ENCODE results near the gene FTO. TPM values are rescaled to one million over a fixed set of nuclear protein-coding genes. Genes with fewer than 3 reads are reported as not detected.
A peak's percentile ranks its signal among the peaks of the same experiment; 100 is the strongest.

FTO gene
- polyA plus RNA-seq (2011; rRNA removed) (123 and 135 TPM in 2 replicates), polyA minus RNA-seq (2011; rRNA and poly(A)+ RNA removed) (158 and 166 TPM in 2 replicates)

- ChIA-PET POLR2A (interaction anchor here (0.6 to 1.4 kb wide), 3 partner anchors 27 to 114 kb away, joined by 3 to 7 read pairs (median 4); no protein-coding TSS in a partner anchor), CTCF (interaction anchor here (0.6 to 1.8 kb wide), 3 partner anchors 20 to 69 kb away, joined by 3 to 5 read pairs (median 4); no protein-coding TSS in a partner anchor)
- H3K4me3 ChIP-seq (ENCODE audit: low read depth, low read length): peak within 1 kb of the TSS; percentile 92
- no peaks in the 10 kb centered on the region for H3K9me3 ChIP-seq (ENCODE audit: control insufficient read depth, insufficient read depth, low read length)
- no peaks in the 10 kb centered on the region for H3K27me3 ChIP-seq (ENCODE audit: control insufficient read depth, insufficient read depth, low read length)
- H3K27ac ChIP-seq (ENCODE audit: low read depth, low read length): peak within 1 kb of the TSS; percentile 41
- TF ChIP-seq, protein P1, sequence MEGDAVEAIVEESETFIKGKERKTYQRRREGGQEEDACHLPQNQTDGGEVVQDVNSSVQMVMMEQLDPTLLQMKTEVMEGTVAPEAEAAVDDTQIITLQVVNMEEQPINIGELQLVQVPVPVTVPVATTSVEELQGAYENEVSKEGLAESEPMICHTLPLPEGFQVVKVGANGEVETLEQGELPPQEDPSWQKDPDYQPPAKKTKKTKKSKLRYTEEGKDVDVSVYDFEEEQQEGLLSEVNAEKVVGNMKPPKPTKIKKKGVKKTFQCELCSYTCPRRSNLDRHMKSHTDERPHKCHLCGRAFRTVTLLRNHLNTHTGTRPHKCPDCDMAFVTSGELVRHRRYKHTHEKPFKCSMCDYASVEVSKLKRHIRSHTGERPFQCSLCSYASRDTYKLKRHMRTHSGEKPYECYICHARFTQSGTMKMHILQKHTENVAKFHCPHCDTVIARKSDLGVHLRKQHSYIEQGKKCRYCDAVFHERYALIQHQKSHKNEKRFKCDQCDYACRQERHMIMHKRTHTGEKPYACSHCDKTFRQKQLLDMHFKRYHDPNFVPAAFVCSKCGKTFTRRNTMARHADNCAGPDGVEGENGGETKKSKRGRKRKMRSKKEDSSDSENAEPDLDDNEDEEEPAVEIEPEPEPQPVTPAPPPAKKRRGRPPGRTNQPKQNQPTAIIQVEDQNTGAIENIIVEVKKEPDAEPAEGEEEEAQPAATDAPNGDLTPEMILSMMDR (IDR thresholded peaks at IDR 0.05; ENCODE audit: low read depth, low read length): no peak
- DNase-seq (ENCODE audit: low read depth, low spot score): peak; percentile 98
These were observed at the start of gene FTO, which contains the start of gene RPGRIP1L for GRCh38 chr16:53703590-53704444. FTO (plus strand) TSS chr16:53704156. RPGRIP1L (minus strand) TSS chr16:53703859; CDS start chr16:53700723, 3,136 bp downstream.

GRCh38 chr16:53654946-53655345 is 49.0 kb upstream of the FTO start:
- ChIA-PET CTCF (no interaction called here), POLR2A (no interaction called here)
- TF ChIP-seq, protein P1 (IDR thresholded peaks at IDR 0.05; ENCODE audit: low read depth, low read length): no peak
- Histone ChIP-seq H3K4me3 (ENCODE audit: low read depth, low read length) (no peak overlapping the region), H3K27me3 (ENCODE audit: control insufficient read depth, insufficient read depth, low read length) (no peaks in the 10 kb centered on the region), H3K9me3 (ENCODE audit: control insufficient read depth, insufficient read depth, low read length) (no peaks in the 10 kb centered on the region), H3K27ac (ENCODE audit: low read depth, low read length) (no peak overlapping the region)
- DNase-seq (ENCODE audit: low read depth, low spot score): no peak

GRCh38 chr16:53662072-53662471 is 41.9 kb upstream of the FTO start:
- no peaks in the 10 kb centered on the region for H3K27me3 ChIP-seq (ENCODE audit: control insufficient read depth, insufficient read depth, low read length)
- TF ChIP-seq, protein P1 (IDR thresholded peaks at IDR 0.05; ENCODE audit: low read depth, low read length): no peak
- POLR2A ChIA-PET: no interaction called here
- H3K27ac ChIP-seq (ENCODE audit: low read depth, low read length): no peak overlapping the region
- DNase-seq (ENCODE audit: low read depth, low spot score): no peak
- H3K4me3 ChIP-seq (ENCODE audit: low read depth, low read length): no peak overlapping the region
- CTCF ChIA-PET: no interaction called here
- H3K9me3 ChIP-seq (ENCODE audit: control insufficient read depth, insufficient read depth, low read length): no peaks in the 10 kb centered on the region

GRCh38 chr16:53664724-53665345 is 39.1 kb upstream of the FTO start:
- POLR2A ChIA-PET: interaction anchor here (1.4 kb wide), 1 partner anchor 104 kb away, joined by 5 read pairs; no protein-coding TSS in a partner anchor
- TF ChIP-seq, protein P1 (IDR thresholded peaks at IDR 0.05; ENCODE audit: low read depth, low read length): no peak
- Histone ChIP-seq H3K4me3 (ENCODE audit: low read depth, low read length) (no peak overlapping the region; the same call in 1 of the 2 replicates), H3K27me3 (ENCODE audit: control insufficient read depth, insufficient read depth, low read length) (no peaks in the 10 kb centered on the region), H3K27ac (ENCODE audit: low read depth, low read length) (no peak overlapping the region), H3K9me3 (ENCODE audit: control insufficient read depth, insufficient read depth, low read length) (no peaks in the 10 kb centered on the region)
- CTCF ChIA-PET: interaction anchor here (0.8 to 1.0 kb wide), 2 partner anchors 78 to 115 kb away, joined by 3 read pairs; no protein-coding TSS in a partner anchor
- peak; percentile 50 for DNase-seq (ENCODE audit: low read depth, low spot score)

Measured in AG04450 (cell line).